Neural cell (in vitro differentiated cells): Measurements from ENCODE around the gene SIX3.

Experiments used
- CTCF ChIP-seq: fragments of 450-650 bp; IDR thresholded peaks from 2 replicates; pipeline ENCODE4 v1.5.1; 2014; ENCODE audit warnings: antibody characterized with exemption, mild to moderate bottlenecking, moderate library complexity; ENCODE audit not compliant: poor library complexity, severe bottlenecking
- TAF1 ChIP-seq: IDR thresholded peaks from 2 replicates; pipeline ENCODE4 v1.6.1; 2012; ENCODE audit warnings: low read depth

GRCh38 chr2:44935729-44936098 lies 5.8 kb upstream of the SIX3 start:
- TF ChIP-seq TAF1 = no peak
- TF ChIP-seq CTCF = no peak
